ENCODE measurements around the gene LRRC52.

The LRRC52 gene

DNA sequence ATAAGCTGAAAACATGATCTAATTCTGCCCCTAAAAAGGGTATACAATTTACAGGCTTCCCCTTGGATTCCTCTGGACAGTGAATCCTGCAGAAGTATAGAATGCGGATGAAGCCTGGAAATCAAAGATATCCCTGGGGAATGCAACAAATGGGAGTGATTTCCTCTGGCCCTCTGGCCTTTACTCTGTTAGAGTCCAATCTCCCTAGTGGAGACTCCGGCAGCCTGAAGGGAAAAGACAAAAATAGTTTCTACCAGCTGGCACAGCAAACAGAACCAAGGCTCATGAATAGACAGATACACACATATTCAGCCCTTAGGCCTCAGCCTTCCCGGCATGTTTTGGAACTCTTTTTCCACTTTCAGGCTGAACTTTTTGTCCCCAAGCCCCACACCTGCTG, 3.9 kb upstream of the LRRC52 start:
- H3K27ac ChIP-seq (ENCODE audit: low read length) = no peak overlapping the region
- H3K36me3 ChIP-seq (ENCODE audit: control insufficient read depth, low read depth, low read length) = no peaks in the 10 kb centered on the region
- no peak overlapping the region for H3K9ac ChIP-seq (ENCODE audit: low read length)
- H3K27me3 ChIP-seq (ENCODE audit: control insufficient read depth, insufficient read depth, low read length) = peaks cover 8% of the 10 kb centered on the region
- peaks cover 10% of the 10 kb centered on the region for H3K4me1 ChIP-seq (ENCODE audit: control insufficient read depth, low read depth, low read length)
- H3K9me3 ChIP-seq (ENCODE audit: control insufficient read depth, low read depth, low read length) = no peaks in the 10 kb centered on the region
- H3K4me3 ChIP-seq (ENCODE audit: low read length) = no peak overlapping the region

DNA sequence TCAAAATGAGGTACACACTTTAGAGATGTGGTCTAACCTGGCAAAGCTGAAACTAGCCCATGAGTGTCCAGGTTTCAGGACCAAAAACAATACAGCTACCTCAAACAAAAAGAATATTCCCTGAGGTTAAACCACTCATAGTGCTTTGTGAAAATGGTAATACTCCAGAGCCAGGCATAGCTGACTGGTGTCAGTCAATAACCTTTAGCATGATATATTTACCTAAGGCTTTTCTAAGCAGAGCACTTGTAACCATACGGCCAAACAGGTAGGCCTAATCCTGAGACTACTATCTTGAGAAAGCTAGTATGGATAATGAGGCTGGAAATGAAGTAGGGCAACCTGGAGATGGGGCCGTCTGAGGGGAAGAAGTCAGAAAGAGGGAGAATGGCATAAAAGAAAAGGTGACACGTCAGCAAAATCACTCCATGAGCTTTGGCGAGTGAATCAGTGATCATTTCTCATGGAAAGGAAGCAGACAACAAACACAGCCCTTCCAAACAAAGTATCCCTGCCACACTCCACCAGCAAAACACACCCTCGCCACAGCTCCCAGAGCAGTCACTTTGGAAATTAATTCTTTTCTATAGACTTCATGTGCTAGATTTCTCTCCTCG, 1.7 kb upstream of the LRRC52 start:
- Histone ChIP-seq H3K9me3 (ENCODE audit: control insufficient read depth, low read depth, low read length) (no peaks in the 10 kb centered on the region), H3K36me3 (ENCODE audit: control insufficient read depth, low read depth, low read length) (no peaks in the 10 kb centered on the region)

GRCh38 chr1:165542647-165543046, 1.2 kb upstream of the LRRC52 start:
- Histone ChIP-seq H3K4me3 (ENCODE audit: low read length) (no peak overlapping the region), H3K9ac (ENCODE audit: low read length) (no peak overlapping the region), H3K27me3 (ENCODE audit: control insufficient read depth, insufficient read depth, low read length) (peaks cover 11% of the 10 kb centered on the region), H3K27ac (ENCODE audit: low read length) (no peak overlapping the region), H3K36me3 (ENCODE audit: control insufficient read depth, low read depth, low read length) (no peaks in the 10 kb centered on the region), H3K4me1 (ENCODE audit: control insufficient read depth, low read depth, low read length) (peaks cover 10% of the 10 kb centered on the region), H3K9me3 (ENCODE audit: control insufficient read depth, low read depth, low read length) (no peaks in the 10 kb centered on the region)

More for the DNA sequence above, 1.7 kb upstream of the LRRC52 start:
- H3K9ac ChIP-seq (ENCODE audit: low read length) = no peak overlapping the region
- H3K4me1 ChIP-seq (ENCODE audit: control insufficient read depth, low read depth, low read length) = peaks cover 10% of the 10 kb centered on the region
- no peak overlapping the region for H3K4me3 ChIP-seq (ENCODE audit: low read length)
- H3K27me3 ChIP-seq (ENCODE audit: control insufficient read depth, insufficient read depth, low read length) = peaks cover 11% of the 10 kb centered on the region
- no peak overlapping the region for H3K27ac ChIP-seq (ENCODE audit: low read length)

- Histone ChIP-seq H3K27me3 (ENCODE audit: control insufficient read depth, insufficient read depth, low read length) (peaks cover 11% of the 10 kb centered on the region), H3K9ac (ENCODE audit: low read length) (no peak overlapping the region), H3K4me1 (ENCODE audit: control insufficient read depth, low read depth, low read length) (peaks cover 10% of the 10 kb centered on the region), H3K9me3 (ENCODE audit: control insufficient read depth, low read depth, low read length) (no peaks in the 10 kb centered on the region), H3K27ac (ENCODE audit: low read length) (no peak overlapping the region), H3K36me3 (ENCODE audit: control insufficient read depth, low read depth, low read length) (no peaks in the 10 kb centered on the region), H3K4me3 (ENCODE audit: low read length) (no peak overlapping the region)
These were observed 1.2 kb downstream of the LRRC52 start for GRCh38 chr1:165544996-165545395.

DNA sequence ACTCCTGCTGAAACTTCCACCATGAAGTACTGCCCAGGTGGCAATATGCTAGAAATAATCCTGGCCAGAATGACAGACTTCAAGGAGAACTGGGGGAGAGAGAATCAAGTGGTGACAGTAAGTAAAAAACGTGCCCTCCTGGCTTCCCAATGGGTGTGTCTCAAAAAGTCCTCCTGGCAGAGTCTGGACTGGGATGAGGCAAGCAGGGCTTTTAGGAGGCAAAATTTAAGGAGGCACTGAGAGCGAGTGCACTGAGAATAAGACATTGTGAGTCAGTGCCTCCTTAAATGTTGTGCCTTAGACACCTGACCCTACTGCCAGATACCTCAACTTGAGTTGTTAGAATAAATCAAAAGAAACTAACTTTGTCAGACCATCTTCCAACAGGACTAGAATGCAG, 2.2 kb downstream of the LRRC52 start:
- H3K36me3 ChIP-seq (ENCODE audit: control insufficient read depth, low read depth, low read length) = no peaks in the 10 kb centered on the region
- no peak overlapping the region for H3K27ac ChIP-seq (ENCODE audit: low read length)
- H3K4me3 ChIP-seq (ENCODE audit: low read length) = no peak overlapping the region
- no peak overlapping the region for H3K9ac ChIP-seq (ENCODE audit: low read length)
- H3K9me3 ChIP-seq (ENCODE audit: control insufficient read depth, low read depth, low read length) = no peaks in the 10 kb centered on the region
- peaks cover 10% of the 10 kb centered on the region for H3K4me1 ChIP-seq (ENCODE audit: control insufficient read depth, low read depth, low read length)
- peaks cover 11% of the 10 kb centered on the region for H3K27me3 ChIP-seq (ENCODE audit: control insufficient read depth, insufficient read depth, low read length)

DNA sequence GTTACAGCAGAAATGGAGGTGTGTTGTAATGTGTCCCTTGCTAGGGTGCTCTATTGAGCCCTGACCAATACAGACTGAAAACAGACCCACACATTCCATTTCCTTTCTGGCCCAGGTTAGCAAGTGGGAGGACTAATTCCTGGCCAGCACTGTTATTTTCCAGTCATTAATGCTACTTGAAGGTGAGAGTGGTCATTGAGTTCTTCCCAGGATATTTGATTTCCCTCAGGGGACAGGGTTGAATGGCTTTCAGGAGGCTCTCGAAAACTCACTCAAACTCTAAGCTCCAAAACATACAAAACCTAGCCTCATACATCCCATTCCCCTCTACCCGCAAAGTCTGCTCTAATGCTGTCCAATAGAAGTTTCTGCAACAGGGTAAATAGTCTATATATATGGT, 6.2 kb downstream of the LRRC52 start:
- no peak overlapping the region for H3K27ac ChIP-seq (ENCODE audit: low read length)
- no peaks in the 10 kb centered on the region for H3K4me1 ChIP-seq (ENCODE audit: control insufficient read depth, low read depth, low read length)
- H3K9me3 ChIP-seq (ENCODE audit: control insufficient read depth, low read depth, low read length) = no peaks in the 10 kb centered on the region
- H3K4me3 ChIP-seq (ENCODE audit: low read length) = no peak overlapping the region
- peaks cover 2% of the 10 kb centered on the region for H3K27me3 ChIP-seq (ENCODE audit: control insufficient read depth, insufficient read depth, low read length)
- H3K9ac ChIP-seq (ENCODE audit: low read length) = no peak overlapping the region
- H3K36me3 ChIP-seq (ENCODE audit: control insufficient read depth, low read depth, low read length) = no peaks in the 10 kb centered on the region

DNA sequence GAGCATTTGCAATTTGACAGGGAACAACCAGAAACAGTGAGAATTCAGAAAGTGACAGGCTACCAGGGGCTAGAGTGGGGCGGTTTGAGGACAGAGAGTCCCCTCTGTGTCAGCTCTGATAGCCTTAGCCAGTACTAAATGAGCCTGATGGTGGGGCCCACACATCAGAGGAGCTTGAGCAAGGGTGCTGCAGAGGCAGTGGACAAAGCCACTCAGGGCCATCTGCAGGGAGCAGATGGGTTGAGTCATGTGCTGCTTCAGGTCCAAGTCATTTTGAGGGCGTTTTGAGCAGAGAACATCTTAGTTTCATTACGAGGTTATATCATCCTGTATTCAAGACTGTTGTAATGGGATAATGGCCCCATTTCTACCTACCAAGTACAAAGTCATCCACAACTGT, 7.7 kb downstream of the LRRC52 start:
- Histone ChIP-seq H3K27me3 (ENCODE audit: control insufficient read depth, insufficient read depth, low read length) (no peaks in the 10 kb centered on the region), H3K4me1 (ENCODE audit: control insufficient read depth, low read depth, low read length) (no peaks in the 10 kb centered on the region), H3K4me3 (ENCODE audit: low read length) (no peak overlapping the region), H3K36me3 (ENCODE audit: control insufficient read depth, low read depth, low read length) (no peaks in the 10 kb centered on the region), H3K9ac (ENCODE audit: low read length) (no peak overlapping the region), H3K27ac (ENCODE audit: low read length) (no peak overlapping the region), H3K9me3 (ENCODE audit: control insufficient read depth, low read depth, low read length) (no peaks in the 10 kb centered on the region)

DNA sequence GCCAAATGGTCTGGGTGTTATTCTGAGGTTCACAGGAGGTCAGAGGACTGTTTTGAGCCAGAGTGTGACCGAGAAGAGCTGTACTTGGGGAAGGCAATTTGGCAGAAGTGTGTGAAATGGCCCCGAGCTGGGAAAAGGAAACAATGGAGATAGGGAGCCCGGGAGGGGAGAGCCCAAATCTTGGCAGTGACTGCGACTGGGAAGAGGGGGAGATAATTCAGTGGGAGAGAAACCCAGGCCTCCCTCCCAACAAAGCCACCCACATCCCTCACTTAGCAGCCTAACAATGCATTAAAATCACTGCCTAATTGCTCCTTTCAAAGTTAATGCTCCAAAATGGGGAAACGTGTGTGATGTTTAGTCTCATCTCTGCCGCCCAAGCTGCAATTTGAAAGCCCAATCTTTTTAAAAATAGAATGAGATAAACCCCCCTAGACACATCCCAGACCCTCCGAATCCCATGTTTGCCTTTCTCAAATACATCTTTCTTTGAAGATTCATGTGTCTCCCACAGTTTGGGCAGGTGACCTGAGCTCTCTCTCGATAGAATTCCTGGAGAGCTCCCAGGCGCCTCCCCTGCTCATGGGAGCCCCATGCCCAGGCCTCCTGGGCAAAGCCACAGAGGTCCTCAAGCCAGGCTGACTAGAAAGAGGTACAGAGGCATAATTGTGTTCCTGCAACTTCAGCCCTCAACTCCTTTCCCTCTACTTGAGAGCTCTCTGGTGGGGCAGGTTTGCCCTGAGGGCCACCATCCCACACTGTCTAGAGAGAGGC, 17.3 kb downstream of the LRRC52 start:
- no peaks in the 10 kb centered on the region for H3K27me3 ChIP-seq (ENCODE audit: control insufficient read depth, insufficient read depth, low read length)

GRCh38 chr1:165562571-165562970, 18.8 kb downstream of the LRRC52 start:
- H3K27ac ChIP-seq (ENCODE audit: low read length) = no peak overlapping the region
- no peak overlapping the region for H3K4me3 ChIP-seq (ENCODE audit: low read length)
- no peaks in the 10 kb centered on the region for H3K9me3 ChIP-seq (ENCODE audit: control insufficient read depth, low read depth, low read length)
- no peaks in the 10 kb centered on the region for H3K27me3 ChIP-seq (ENCODE audit: control insufficient read depth, insufficient read depth, low read length)
- no peak overlapping the region for H3K9ac ChIP-seq (ENCODE audit: low read length)
- H3K36me3 ChIP-seq (ENCODE audit: control insufficient read depth, low read depth, low read length) = no peaks in the 10 kb centered on the region
- peaks cover 11% of the 10 kb centered on the region for H3K4me1 ChIP-seq (ENCODE audit: control insufficient read depth, low read depth, low read length)

More for the DNA sequence above, 17.3 kb downstream of the LRRC52 start:
- no peaks in the 10 kb centered on the region for H3K36me3 ChIP-seq (ENCODE audit: control insufficient read depth, low read depth, low read length)
- H3K4me1 ChIP-seq (ENCODE audit: control insufficient read depth, low read depth, low read length) = peaks cover 11% of the 10 kb centered on the region
- H3K9ac ChIP-seq (ENCODE audit: low read length) = no peak overlapping the region
- H3K27ac ChIP-seq (ENCODE audit: low read length) = no peak overlapping the region
- no peaks in the 10 kb centered on the region for H3K9me3 ChIP-seq (ENCODE audit: control insufficient read depth, low read depth, low read length)
- no peak overlapping the region for H3K4me3 ChIP-seq (ENCODE audit: low read length)

GRCh38 chr1:165563551-165563950, 19.8 kb downstream of the LRRC52 start:
- H3K27ac ChIP-seq (ENCODE audit: low read length) = no peak overlapping the region
- no peaks in the 10 kb centered on the region for H3K27me3 ChIP-seq (ENCODE audit: control insufficient read depth, insufficient read depth, low read length)
- H3K9me3 ChIP-seq (ENCODE audit: control insufficient read depth, low read depth, low read length) = no peaks in the 10 kb centered on the region
- no peak overlapping the region for H3K4me3 ChIP-seq (ENCODE audit: low read length)
- no peak overlapping the region for H3K9ac ChIP-seq (ENCODE audit: low read length)
- H3K36me3 ChIP-seq (ENCODE audit: control insufficient read depth, low read depth, low read length) = no peaks in the 10 kb centered on the region
- H3K4me1 ChIP-seq (ENCODE audit: control insufficient read depth, low read depth, low read length) = peaks cover 11% of the 10 kb centered on the region

- no peak overlapping the region for H3K9ac ChIP-seq (ENCODE audit: low read length)
- H3K36me3 ChIP-seq (ENCODE audit: control insufficient read depth, low read depth, low read length) = no peaks in the 10 kb centered on the region
- H3K4me1 ChIP-seq (ENCODE audit: control insufficient read depth, low read depth, low read length) = peaks cover 11% of the 10 kb centered on the region
- H3K4me3 ChIP-seq (ENCODE audit: low read length) = no peak overlapping the region
- H3K9me3 ChIP-seq (ENCODE audit: control insufficient read depth, low read depth, low read length) = no peaks in the 10 kb centered on the region
- H3K27me3 ChIP-seq (ENCODE audit: control insufficient read depth, insufficient read depth, low read length) = no peaks in the 10 kb centered on the region
- no peak overlapping the region for H3K27ac ChIP-seq (ENCODE audit: low read length)
These were observed 20.8 kb downstream of the LRRC52 start for GRCh38 chr1:165564561-165564960.
